GM12878 (cell line): ENCODE results near the gene ABHD12B. TPM values are rescaled to one million over a fixed set of nuclear protein-coding genes. Genes with fewer than 3 reads are reported as not detected.

Experiments used
- CHD2 ChIP-seq: IDR thresholded peaks from 2 replicates; pipeline ENCODE4 v1.6.1; 2011; ENCODE audit warnings: low read depth, low read length, improper control_type of control experiment, borderline replicate concordance
- FOXM1 ChIP-seq: IDR thresholded peaks from 2 replicates; pipeline ENCODE4 v1.6.1; 2012; ENCODE audit warnings: low read depth, mild to moderate bottlenecking, inconsistent platforms, low read length, moderate library complexity
- IKZF1 ChIP-seq: fragments of 450-650 bp; conservative IDR thresholded peaks from 2 replicates; pipeline ENCODE4 v1.6.1; 2017; ENCODE audit warnings: antibody characterized with exemption, mild to moderate bottlenecking
- POU2F2 ChIP-seq: IDR thresholded peaks from 3 replicates; pipeline ENCODE4 v1.6.1; 2011; ENCODE audit warnings: low read depth, mild to moderate bottlenecking, low read length, borderline replicate concordance
- RAD51 ChIP-seq: fragments of 450-650 bp; IDR thresholded peaks from 2 replicates; pipeline ENCODE4 v1.6.1; 2016; ENCODE audit warnings: moderate library complexity, mild to moderate bottlenecking, inconsistent platforms
- RB1 ChIP-seq: fragments of 450-650 bp; formaldehyde crosslinking; IDR thresholded peaks from 2 replicates; pipeline ENCODE4 v1.6.1; 2017; ENCODE audit warnings: mild to moderate bottlenecking, borderline replicate concordance
- SIN3A ChIP-seq: IDR thresholded peaks from 2 replicates; pipeline ENCODE4 v1.6.1; 2012; ENCODE audit warnings: low read depth, low read length, improper control_type of control experiment
- SIX5 ChIP-seq: IDR thresholded peaks from 2 replicates; pipeline ENCODE4 v1.6.1; 2011; ENCODE audit warnings: mild to moderate bottlenecking, low read depth, low read length, moderate library complexity; ENCODE audit not compliant: severe bottlenecking
- SMARCA5 ChIP-seq: fragments of 450-650 bp; IDR thresholded peaks from 2 replicates; pipeline ENCODE4 v1.6.1; 2017; ENCODE audit warnings: mild to moderate bottlenecking
- SP1 ChIP-seq: IDR thresholded peaks from one replicate; pipeline ENCODE4 v1.6.1; 2011; ENCODE audit warnings: low read depth, low read length
- ZNF622 ChIP-seq: fragments of 450-650 bp; IDR thresholded peaks from 2 replicates; pipeline ENCODE4 v1.6.1; 2017; ENCODE audit warnings: mild to moderate bottlenecking, inconsistent platforms
- polyA plus RNA-seq, 11 experiments: library from polyadenylated mRNA; depleted of rRNA in 4 of 11; unstranded in 6 of 11; stranded (reverse) in 5 of 11; fragments of >200 nt; fragmentation: Nextera tagmentation in 4 of 11; fragmentation: Illumina TruSeq in 1 of 11; extraction: Ambion mirVana in 4 of 11; extraction: Trizol in 1 of 11; gene quantifications; 1 replicate in 1 of 11; 2 replicates in 10 of 11; pipeline versions ENCODE4 v1.2.1 to v1.2.3, GENCODE V29; 2011 to 2016; ENCODE audit warnings: inconsistent platforms in 2 of 11, missing spikeins in 2 of 11, low read depth in 1 of 11
- total RNA-seq, 4 experiments: library from RNA; depleted of rRNA in 3 of 4; stranded (reverse); fragments of >200 nt in 3 of 4; fragmentation: Illumina TruSeq in 1 of 4; extraction: Trizol in 1 of 4; gene quantifications; 2 replicates each; pipeline versions ENCODE4 v1.2.1 to v1.2.3, GENCODE V29; 2013 to 2021
- TF ChIP-seq, protein P1 (sequence below): IDR thresholded peaks from 2 replicates; pipeline ENCODE4 v1.6.1; 2012; ENCODE audit warnings: mild to moderate bottlenecking, low read depth, low read length
- TF ChIP-seq, protein P2 (sequence below): fragments of 450-650 bp; IDR thresholded peaks from 2 replicates; pipeline ENCODE4 v1.6.1; 2014; ENCODE audit warnings: mild to moderate bottlenecking
- TF ChIP-seq, protein P3 (sequence below): fragments of 450-650 bp; IDR thresholded peaks from 2 replicates; pipeline ENCODE4 v1.6.1; 2016; ENCODE audit warnings: mild to moderate bottlenecking, moderate library complexity, borderline replicate concordance
- TF ChIP-seq, protein P4 (sequence below): fragments of 450-650 bp; formaldehyde crosslinking; IDR thresholded peaks from 2 replicates; pipeline ENCODE4 v1.5.0; 2022; ENCODE audit warnings: mild to moderate bottlenecking, missing genetic modification characterization

Gene ABHD12B
- total and polyA plus RNA-seq, 10 of the 15 experiments (the other 5 are each of a cell fraction or from before 2014, with no cell fraction given): not detected

DNA sequence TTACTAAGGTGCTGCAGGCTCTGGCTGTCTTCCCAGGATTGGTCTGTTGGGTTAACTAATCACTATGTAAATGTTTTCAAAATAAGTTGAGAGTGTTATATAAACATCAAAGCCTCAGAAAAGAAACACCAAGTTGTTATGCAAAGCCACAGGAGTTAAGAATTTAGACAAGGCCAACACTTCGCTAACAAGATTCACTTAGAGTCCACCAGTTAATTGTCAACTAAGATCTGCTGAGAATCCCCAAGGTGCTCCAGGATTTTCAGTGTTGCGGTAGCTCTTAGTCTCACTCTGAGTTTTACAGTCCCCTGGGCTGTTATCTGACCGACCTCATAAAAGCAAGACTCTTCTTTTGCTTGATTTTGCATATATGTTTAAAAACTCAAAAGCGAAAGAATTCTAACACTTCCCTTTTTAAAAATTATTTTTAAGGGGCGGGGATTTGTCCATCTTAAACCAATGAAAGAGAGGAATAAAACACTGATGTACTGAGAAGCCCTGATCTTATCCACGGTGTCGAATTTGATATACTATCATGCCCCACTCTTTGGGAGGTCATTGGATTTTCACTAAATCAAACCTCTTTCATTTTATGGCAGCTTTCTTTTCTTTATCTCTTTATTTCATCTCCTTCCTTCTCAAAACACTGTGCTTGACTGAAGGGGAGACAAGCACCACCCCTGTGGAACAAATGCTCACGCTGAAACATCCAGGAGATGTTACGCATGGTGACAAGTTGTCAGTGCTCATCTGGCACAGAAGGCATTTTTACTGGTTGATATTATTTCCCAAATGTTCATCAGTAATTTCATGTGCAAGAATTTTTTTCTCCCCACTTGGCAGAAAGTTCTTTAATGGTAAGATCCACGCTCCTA lies 47.9 kb upstream of the ABHD12B start (continued):
- TF ChIP-seq, protein P1, sequence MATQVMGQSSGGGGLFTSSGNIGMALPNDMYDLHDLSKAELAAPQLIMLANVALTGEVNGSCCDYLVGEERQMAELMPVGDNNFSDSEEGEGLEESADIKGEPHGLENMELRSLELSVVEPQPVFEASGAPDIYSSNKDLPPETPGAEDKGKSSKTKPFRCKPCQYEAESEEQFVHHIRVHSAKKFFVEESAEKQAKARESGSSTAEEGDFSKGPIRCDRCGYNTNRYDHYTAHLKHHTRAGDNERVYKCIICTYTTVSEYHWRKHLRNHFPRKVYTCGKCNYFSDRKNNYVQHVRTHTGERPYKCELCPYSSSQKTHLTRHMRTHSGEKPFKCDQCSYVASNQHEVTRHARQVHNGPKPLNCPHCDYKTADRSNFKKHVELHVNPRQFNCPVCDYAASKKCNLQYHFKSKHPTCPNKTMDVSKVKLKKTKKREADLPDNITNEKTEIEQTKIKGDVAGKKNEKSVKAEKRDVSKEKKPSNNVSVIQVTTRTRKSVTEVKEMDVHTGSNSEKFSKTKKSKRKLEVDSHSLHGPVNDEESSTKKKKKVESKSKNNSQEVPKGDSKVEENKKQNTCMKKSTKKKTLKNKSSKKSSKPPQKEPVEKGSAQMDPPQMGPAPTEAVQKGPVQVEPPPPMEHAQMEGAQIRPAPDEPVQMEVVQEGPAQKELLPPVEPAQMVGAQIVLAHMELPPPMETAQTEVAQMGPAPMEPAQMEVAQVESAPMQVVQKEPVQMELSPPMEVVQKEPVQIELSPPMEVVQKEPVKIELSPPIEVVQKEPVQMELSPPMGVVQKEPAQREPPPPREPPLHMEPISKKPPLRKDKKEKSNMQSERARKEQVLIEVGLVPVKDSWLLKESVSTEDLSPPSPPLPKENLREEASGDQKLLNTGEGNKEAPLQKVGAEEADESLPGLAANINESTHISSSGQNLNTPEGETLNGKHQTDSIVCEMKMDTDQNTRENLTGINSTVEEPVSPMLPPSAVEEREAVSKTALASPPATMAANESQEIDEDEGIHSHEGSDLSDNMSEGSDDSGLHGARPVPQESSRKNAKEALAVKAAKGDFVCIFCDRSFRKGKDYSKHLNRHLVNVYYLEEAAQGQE: no peak
- peak; percentile 82; the same call in 1 of the 3 replicates for TF ChIP-seq POU2F2
- no peak for TF ChIP-seq CHD2
- no peak for TF ChIP-seq RB1
- TF ChIP-seq, protein P2, sequence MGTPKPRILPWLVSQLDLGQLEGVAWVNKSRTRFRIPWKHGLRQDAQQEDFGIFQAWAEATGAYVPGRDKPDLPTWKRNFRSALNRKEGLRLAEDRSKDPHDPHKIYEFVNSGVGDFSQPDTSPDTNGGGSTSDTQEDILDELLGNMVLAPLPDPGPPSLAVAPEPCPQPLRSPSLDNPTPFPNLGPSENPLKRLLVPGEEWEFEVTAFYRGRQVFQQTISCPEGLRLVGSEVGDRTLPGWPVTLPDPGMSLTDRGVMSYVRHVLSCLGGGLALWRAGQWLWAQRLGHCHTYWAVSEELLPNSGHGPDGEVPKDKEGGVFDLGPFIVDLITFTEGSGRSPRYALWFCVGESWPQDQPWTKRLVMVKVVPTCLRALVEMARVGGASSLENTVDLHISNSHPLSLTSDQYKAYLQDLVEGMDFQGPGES: no peak
- peak; percentile 10 for TF ChIP-seq SIX5
- TF ChIP-seq, protein P3, sequence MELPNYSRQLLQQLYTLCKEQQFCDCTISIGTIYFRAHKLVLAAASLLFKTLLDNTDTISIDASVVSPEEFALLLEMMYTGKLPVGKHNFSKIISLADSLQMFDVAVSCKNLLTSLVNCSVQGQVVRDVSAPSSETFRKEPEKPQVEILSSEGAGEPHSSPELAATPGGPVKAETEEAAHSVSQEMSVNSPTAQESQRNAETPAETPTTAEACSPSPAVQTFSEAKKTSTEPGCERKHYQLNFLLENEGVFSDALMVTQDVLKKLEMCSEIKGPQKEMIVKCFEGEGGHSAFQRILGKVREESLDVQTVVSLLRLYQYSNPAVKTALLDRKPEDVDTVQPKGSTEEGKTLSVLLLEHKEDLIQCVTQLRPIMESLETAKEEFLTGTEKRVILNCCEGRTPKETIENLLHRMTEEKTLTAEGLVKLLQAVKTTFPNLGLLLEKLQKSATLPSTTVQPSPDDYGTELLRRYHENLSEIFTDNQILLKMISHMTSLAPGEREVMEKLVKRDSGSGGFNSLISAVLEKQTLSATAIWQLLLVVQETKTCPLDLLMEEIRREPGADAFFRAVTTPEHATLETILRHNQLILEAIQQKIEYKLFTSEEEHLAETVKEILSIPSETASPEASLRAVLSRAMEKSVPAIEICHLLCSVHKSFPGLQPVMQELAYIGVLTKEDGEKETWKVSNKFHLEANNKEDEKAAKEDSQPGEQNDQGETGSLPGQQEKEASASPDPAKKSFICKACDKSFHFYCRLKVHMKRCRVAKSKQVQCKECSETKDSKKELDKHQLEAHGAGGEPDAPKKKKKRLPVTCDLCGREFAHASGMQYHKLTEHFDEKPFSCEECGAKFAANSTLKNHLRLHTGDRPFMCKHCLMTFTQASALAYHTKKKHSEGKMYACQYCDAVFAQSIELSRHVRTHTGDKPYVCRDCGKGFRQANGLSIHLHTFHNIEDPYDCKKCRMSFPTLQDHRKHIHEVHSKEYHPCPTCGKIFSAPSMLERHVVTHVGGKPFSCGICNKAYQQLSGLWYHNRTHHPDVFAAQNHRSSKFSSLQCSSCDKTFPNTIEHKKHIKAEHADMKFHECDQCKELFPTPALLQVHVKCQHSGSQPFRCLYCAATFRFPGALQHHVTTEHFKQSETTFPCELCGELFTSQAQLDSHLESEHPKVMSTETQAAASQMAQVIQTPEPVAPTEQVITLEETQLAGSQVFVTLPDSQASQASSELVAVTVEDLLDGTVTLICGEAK: no peak
- TF ChIP-seq IKZF1: peak; percentile 81
- TF ChIP-seq RAD51: no peak
- TF ChIP-seq SMARCA5: no peak; the same call in 1 of the 2 replicates
- no peak; the same call in 1 of the 2 replicates for TF ChIP-seq FOXM1
- TF ChIP-seq, protein P4, sequence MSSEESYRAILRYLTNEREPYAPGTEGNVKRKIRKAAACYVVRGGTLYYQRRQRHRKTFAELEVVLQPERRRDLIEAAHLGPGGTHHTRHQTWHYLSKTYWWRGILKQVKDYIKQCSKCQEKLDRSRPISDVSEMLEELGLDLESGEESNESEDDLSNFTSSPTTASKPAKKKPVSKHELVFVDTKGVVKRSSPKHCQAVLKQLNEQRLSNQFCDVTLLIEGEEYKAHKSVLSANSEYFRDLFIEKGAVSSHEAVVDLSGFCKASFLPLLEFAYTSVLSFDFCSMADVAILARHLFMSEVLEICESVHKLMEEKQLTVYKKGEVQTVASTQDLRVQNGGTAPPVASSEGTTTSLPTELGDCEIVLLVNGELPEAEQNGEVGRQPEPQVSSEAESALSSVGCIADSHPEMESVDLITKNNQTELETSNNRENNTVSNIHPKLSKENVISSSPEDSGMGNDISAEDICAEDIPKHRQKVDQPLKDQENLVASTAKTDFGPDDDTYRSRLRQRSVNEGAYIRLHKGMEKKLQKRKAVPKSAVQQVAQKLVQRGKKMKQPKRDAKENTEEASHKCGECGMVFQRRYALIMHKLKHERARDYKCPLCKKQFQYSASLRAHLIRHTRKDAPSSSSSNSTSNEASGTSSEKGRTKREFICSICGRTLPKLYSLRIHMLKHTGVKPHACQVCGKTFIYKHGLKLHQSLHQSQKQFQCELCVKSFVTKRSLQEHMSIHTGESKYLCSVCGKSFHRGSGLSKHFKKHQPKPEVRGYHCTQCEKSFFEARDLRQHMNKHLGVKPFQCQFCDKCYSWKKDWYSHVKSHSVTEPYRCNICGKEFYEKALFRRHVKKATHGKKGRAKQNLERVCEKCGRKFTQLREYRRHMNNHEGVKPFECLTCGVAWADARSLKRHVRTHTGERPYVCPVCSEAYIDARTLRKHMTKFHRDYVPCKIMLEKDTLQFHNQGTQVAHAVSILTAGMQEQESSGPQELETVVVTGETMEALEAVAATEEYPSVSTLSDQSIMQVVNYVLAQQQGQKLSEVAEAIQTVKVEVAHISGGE (CRISPR knock-in tag): no peak
- no peak for TF ChIP-seq ZNF622
- TF ChIP-seq SIN3A: no peak
- no peak for TF ChIP-seq SP1
